Endodermal cell (in vitro differentiated cells): Measurements from ENCODE around the gene FBXO38. TPM values are rescaled to one million over a fixed set of nuclear protein-coding genes. Genes with fewer than 3 reads are reported as not detected.

ENCODE experiments used
- DNase-seq: peaks from one replicate; pipeline ENCODE4 v3.0.0-alpha.2; 2017
- H3K27ac ChIP-seq: 2 replicates; pipeline ENCODE4 v1.5.1; 2013; ENCODE audit warnings: mild to moderate bottlenecking, low read depth, low read length, moderate library complexity
- H3K27me3 ChIP-seq: 2 replicates; pipeline ENCODE4 v1.6.1; 2013; ENCODE audit warnings: mild to moderate bottlenecking, low read length, moderate library complexity; ENCODE audit not compliant: insufficient read depth, control insufficient read depth, poor library complexity, severe bottlenecking
- H3K36me3 ChIP-seq: 2 replicates; pipeline ENCODE4 v1.7.0; 2013; ENCODE audit warnings: mild to moderate bottlenecking, low read length, moderate library complexity; ENCODE audit not compliant: control insufficient read depth, insufficient read depth
- H3K4me1 ChIP-seq: one replicate; pipeline ENCODE4 v1.7.0; 2013; ENCODE audit warnings: low read length; ENCODE audit not compliant: control insufficient read depth, insufficient read depth
- H3K4me3 ChIP-seq: 2 replicates; pipeline ENCODE4 v1.5.1; 2013; ENCODE audit warnings: mild to moderate bottlenecking, low read length, moderate library complexity
- H3K9ac ChIP-seq: 2 replicates; pipeline ENCODE4 v1.6.1; 2013; ENCODE audit warnings: mild to moderate bottlenecking, low read length, moderate library complexity; ENCODE audit not compliant: poor library complexity, severe bottlenecking; ENCODE audit errors: extremely low read depth
- H3K9me3 ChIP-seq: 2 replicates; pipeline ENCODE4 v1.6.1; 2013; ENCODE audit warnings: mild to moderate bottlenecking, low read length, moderate library complexity; ENCODE audit not compliant: control insufficient read depth
- H3K27ac Mint-ChIP-seq: 2 replicates; pipeline ENCODE4 v1.8.0; 2020; ENCODE audit warnings: mixed read lengths
- H3K27me3 Mint-ChIP-seq: 2 replicates; pipeline ENCODE4 v1.8.0; 2021; ENCODE audit warnings: mild to moderate bottlenecking, mixed read lengths; ENCODE audit not compliant: insufficient read depth
- H3K36me3 Mint-ChIP-seq: 2 replicates; pipeline ENCODE4 v1.8.0; 2020; ENCODE audit warnings: low read depth, mixed read lengths
- H3K4me1 Mint-ChIP-seq: 2 replicates; pipeline ENCODE4 v1.8.0; 2020; ENCODE audit warnings: mixed read lengths
- H3K4me3 Mint-ChIP-seq: 2 replicates; pipeline ENCODE4 v1.8.0; 2020; ENCODE audit warnings: mild to moderate bottlenecking, moderate library complexity, mixed read lengths
- H3K9me3 Mint-ChIP-seq: 2 replicates; pipeline ENCODE4 v1.8.0; 2020; ENCODE audit warnings: mild to moderate bottlenecking, mixed read lengths
- WGBS, 2 experiments: methylation state at CpG; one replicate each; pipeline versions ENCODE4 v1.1.5 to v1.1.7; 2013; ENCODE audit warnings: missing lambda C conversion rate in 2 of 2, mixed read lengths in 1 of 2; ENCODE audit not compliant: insufficient coverage in 1 of 2, insufficient read length in 1 of 2; 5-methylcytosine and 5-hydroxymethylcytosine counted together
- total RNA-seq, 2 donors: library from RNA; stranded (reverse); fragmentation: NEBNext Ultra II Directional in 1 of 2; extraction: Animal tissue kit (Norgen Biotek cat#: 25700) in 1 of 2; gene quantifications; 2 replicates in 1 of 2; 3 replicates in 1 of 2; pipeline ENCODE4 v1.2.1, GENCODE V29; 2021
- TF ChIP-seq, protein P1 (sequence below): fragments of 200-600 bp; sonication (generic); conservative IDR thresholded peaks from 2 replicates; pipeline ENCODE4 v1.5.0; 2021; ENCODE audit warnings: antibody characterized with exemption, mild to moderate bottlenecking

The FBXO38 gene
- total RNA-seq, 2 donors from 2014 or later: 45.4 to 49.7 TPM

DNA sequence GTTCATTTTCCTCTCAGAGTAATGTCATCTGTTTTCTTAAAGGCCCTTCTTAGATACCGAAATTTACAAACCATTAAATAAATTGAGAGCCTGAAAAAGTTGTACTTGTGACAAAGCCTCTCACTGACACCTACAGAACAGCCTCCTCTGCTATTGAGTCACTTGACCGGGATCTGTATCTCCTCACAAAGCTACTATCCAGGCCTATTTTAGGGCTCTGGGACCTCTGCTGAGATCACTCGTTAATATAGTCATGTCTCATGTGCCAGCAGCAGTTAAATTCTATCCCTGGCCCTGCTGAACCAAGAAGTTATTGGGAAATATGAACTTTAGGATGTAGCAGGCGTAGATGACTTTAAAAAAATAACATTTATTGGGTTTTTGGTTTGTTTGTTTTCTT, 31.1 kb downstream of the FBXO38 start:
- TF ChIP-seq, protein P1, sequence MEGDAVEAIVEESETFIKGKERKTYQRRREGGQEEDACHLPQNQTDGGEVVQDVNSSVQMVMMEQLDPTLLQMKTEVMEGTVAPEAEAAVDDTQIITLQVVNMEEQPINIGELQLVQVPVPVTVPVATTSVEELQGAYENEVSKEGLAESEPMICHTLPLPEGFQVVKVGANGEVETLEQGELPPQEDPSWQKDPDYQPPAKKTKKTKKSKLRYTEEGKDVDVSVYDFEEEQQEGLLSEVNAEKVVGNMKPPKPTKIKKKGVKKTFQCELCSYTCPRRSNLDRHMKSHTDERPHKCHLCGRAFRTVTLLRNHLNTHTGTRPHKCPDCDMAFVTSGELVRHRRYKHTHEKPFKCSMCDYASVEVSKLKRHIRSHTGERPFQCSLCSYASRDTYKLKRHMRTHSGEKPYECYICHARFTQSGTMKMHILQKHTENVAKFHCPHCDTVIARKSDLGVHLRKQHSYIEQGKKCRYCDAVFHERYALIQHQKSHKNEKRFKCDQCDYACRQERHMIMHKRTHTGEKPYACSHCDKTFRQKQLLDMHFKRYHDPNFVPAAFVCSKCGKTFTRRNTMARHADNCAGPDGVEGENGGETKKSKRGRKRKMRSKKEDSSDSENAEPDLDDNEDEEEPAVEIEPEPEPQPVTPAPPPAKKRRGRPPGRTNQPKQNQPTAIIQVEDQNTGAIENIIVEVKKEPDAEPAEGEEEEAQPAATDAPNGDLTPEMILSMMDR: no peak
- Mint-ChIP-seq H3K4me3 (no peak overlapping the region), H3K4me1 (no peaks in the 10 kb centered on the region), H3K27ac (no peak overlapping the region), H3K27me3 (no peaks in the 10 kb centered on the region), H3K9me3 (no peaks in the 10 kb centered on the region), H3K36me3 (peaks cover 62% of the 10 kb centered on the region)
- Histone ChIP-seq H3K27me3 (no peaks in the 10 kb centered on the region), H3K9me3 (no peaks in the 10 kb centered on the region), H3K27ac (no peak overlapping the region), H3K9ac (no peak overlapping the region), H3K4me3 (no peak overlapping the region), H3K36me3 (peaks cover 95% of the 10 kb centered on the region), H3K4me1 (no peaks in the 10 kb centered on the region)
- WGBS, 2 experiments: 93 to 100% methylated on average over 2 to 4 of the region's 4 CpGs
- no peak for DNase-seq

DNA sequence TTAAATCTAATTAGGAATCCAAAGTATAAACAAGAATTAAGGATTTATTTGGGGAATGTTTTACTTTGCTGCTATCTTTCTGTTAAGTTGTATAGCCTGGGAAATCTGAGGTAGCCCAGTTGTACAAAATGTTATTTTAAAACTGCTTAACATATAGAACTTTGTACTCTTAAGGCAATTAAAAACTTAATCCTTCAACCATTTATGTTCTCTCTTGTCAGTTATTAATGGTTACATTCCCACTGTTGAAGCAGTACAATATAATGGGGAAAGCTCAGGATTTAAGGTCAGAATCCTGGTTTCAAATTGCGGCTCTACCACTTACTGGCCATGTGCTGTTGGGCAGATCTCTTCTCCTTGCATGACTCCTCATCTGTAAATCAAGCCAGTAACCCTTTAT, 32.7 kb downstream of the FBXO38 start:
- TF ChIP-seq, protein P1: no peak
- H3K4me1 Mint-ChIP-seq: no peaks in the 10 kb centered on the region
- no peak overlapping the region for H3K4me3 ChIP-seq
- peaks cover 91% of the 10 kb centered on the region for H3K36me3 ChIP-seq
- no peak overlapping the region for H3K4me3 Mint-ChIP-seq
- no peak overlapping the region for H3K9ac ChIP-seq
- no peaks in the 10 kb centered on the region for H3K9me3 Mint-ChIP-seq
- no peak overlapping the region for H3K27ac Mint-ChIP-seq
- H3K36me3 Mint-ChIP-seq: peaks cover 55% of the 10 kb centered on the region
- 100% methylated on average over 1 of the region's 1 CpG; no CpG with 5 or more reads in 1 of the 2 experiments for WGBS, 2 experiments
- H3K9me3 ChIP-seq: no peaks in the 10 kb centered on the region
- H3K4me1 ChIP-seq: no peaks in the 10 kb centered on the region
- H3K27me3 ChIP-seq: no peaks in the 10 kb centered on the region
- no peak overlapping the region for H3K27ac ChIP-seq
- no peak for DNase-seq
- H3K27me3 Mint-ChIP-seq: no peaks in the 10 kb centered on the region

DNA sequence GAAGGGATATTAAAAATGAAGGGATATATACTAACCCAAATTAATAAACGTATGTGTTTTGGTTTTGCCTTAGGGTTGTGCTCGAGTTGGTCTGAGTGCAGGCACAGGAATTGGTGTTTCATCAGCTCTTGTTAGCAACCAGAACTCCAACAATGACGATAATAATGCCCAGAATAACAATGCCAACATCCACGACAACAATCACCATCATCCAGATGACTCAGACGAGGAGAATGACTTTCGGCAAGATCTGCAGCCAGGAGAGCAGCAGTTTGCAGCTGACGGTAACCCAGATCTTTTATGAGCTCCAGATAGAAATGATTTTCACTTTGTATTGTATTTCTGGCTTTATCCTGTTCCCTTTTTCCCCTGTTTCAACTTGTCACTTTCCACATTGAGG, 33.2 kb downstream of the FBXO38 start:
- H3K4me1 Mint-ChIP-seq: no peaks in the 10 kb centered on the region
- H3K36me3 ChIP-seq: peaks cover 87% of the 10 kb centered on the region
- no peaks in the 10 kb centered on the region for H3K9me3 ChIP-seq
- TF ChIP-seq, protein P1: no peak
- 96% methylated on average over 7 of the region's 7 CpGs; no CpG with 5 or more reads in 1 of the 2 experiments for WGBS, 2 experiments
- H3K27me3 Mint-ChIP-seq: no peaks in the 10 kb centered on the region
- H3K9ac ChIP-seq: no peak overlapping the region
- H3K27ac Mint-ChIP-seq: no peak overlapping the region
- no peaks in the 10 kb centered on the region for H3K4me1 ChIP-seq
- H3K4me3 ChIP-seq: no peak overlapping the region
- no peaks in the 10 kb centered on the region for H3K27me3 ChIP-seq
- H3K27ac ChIP-seq: no peak overlapping the region
- no peak for DNase-seq
- no peaks in the 10 kb centered on the region for H3K9me3 Mint-ChIP-seq
- H3K4me3 Mint-ChIP-seq: no peak overlapping the region
- peaks cover 58% of the 10 kb centered on the region for H3K36me3 Mint-ChIP-seq
